Right lobe of liver (tissue), 4 donors: Measurements from ENCODE around the gene KCNJ6.

Experiments
- POLR2A ChIP-seq: fragments of 450-650 bp; IDR thresholded peaks from one replicate; pipeline ENCODE4 v1.6.1; 2017; ENCODE audit warnings: antibody characterized with exemption, mild to moderate bottlenecking
- TF ChIP-seq, protein P1 (sequence below), 4 donors: fragments of 200-600 bp in 3 of 4; fragments of 450-650 bp in 1 of 4; IDR thresholded peaks; one replicate each; pipeline versions ENCODE4 v1.5.1 to v1.8.0; 2016 to 2022; ENCODE audit warnings: antibody characterized with exemption in 4 of 4, mild to moderate bottlenecking in 2 of 4
- donor health status: DM: no; HTN: no; CAD: no.
- donor health status: DM: no; HTN: no; CAD: no.
- donor health status: DM: no; HTN: yes; CAD: no.

DNA sequence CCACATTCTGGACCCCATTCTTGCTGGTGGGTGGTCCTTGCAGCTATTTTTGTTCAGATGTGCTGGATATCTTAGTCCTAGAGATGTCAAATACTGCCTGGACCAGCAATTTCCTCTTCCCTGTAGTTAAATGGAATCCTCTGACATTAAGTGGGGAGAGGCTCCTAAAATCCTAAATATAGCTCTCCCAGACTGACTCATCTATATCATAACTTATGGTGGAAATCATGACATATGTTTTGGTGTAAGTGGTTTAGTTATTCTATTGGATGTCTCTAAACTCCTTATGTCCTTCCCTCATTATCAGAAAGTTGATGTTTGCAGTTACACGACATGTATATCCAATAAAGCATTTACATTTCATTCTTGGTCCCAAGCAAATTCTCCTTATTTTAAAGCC, 73.1 kb downstream of the KCNJ6 start:
- TF ChIP-seq, protein P1, sequence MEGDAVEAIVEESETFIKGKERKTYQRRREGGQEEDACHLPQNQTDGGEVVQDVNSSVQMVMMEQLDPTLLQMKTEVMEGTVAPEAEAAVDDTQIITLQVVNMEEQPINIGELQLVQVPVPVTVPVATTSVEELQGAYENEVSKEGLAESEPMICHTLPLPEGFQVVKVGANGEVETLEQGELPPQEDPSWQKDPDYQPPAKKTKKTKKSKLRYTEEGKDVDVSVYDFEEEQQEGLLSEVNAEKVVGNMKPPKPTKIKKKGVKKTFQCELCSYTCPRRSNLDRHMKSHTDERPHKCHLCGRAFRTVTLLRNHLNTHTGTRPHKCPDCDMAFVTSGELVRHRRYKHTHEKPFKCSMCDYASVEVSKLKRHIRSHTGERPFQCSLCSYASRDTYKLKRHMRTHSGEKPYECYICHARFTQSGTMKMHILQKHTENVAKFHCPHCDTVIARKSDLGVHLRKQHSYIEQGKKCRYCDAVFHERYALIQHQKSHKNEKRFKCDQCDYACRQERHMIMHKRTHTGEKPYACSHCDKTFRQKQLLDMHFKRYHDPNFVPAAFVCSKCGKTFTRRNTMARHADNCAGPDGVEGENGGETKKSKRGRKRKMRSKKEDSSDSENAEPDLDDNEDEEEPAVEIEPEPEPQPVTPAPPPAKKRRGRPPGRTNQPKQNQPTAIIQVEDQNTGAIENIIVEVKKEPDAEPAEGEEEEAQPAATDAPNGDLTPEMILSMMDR (IDR thresholded peaks at IDR 0.05) = no peak
- TF ChIP-seq POLR2A = no peak
